Bronchial epithelial cell (primary cell): ENCODE results near the gene TMEFF2. TPM values are rescaled to one million over a fixed set of nuclear protein-coding genes. Genes with fewer than 3 reads are reported as not detected.

Experiments used
- DNase-seq: peaks from one replicate; pipeline ENCODE4 v3.0.0-alpha.2; 2010; ENCODE audit warnings: low read depth
- FAIRE-seq: peaks from 2 replicates; lab custom pipeline; 2011; peaks lifted over from hg19 to GRCh38; lab: Jason Lieb, UNC
- H3K27me3 ChIP-seq: 2 replicates; pipeline ENCODE4 v1.5.1; 2011; ENCODE audit warnings: low read length; ENCODE audit not compliant: control insufficient read depth, insufficient read depth
- H3K36me3 ChIP-seq: 2 replicates; pipeline ENCODE4 v1.5.1; 2011; ENCODE audit warnings: low read length; ENCODE audit not compliant: control insufficient read depth, insufficient read depth
- H3K4me3 ChIP-seq: 2 replicates; pipeline ENCODE4 v1.5.1; 2011; ENCODE audit warnings: mild to moderate bottlenecking, low read depth, low read length, control low read depth
- total RNA-seq: library from RNA; depleted of rRNA; stranded (reverse); fragments of >200 nt; gene quantifications from 2 replicates; pipeline ENCODE4 v1.2.1, GENCODE V29; 2014
- TF ChIP-seq, protein P1 (sequence below): IDR thresholded peaks from 2 replicates; pipeline ENCODE4 v1.5.1; 2011; ENCODE audit warnings: mild to moderate bottlenecking, moderate library complexity, low read length, control low read depth, inconsistent platforms; ENCODE audit not compliant: insufficient read depth, severe bottlenecking

The TMEFF2 gene
- total RNA-seq, 1 donor from 2014 or later, result not detected

DNA sequence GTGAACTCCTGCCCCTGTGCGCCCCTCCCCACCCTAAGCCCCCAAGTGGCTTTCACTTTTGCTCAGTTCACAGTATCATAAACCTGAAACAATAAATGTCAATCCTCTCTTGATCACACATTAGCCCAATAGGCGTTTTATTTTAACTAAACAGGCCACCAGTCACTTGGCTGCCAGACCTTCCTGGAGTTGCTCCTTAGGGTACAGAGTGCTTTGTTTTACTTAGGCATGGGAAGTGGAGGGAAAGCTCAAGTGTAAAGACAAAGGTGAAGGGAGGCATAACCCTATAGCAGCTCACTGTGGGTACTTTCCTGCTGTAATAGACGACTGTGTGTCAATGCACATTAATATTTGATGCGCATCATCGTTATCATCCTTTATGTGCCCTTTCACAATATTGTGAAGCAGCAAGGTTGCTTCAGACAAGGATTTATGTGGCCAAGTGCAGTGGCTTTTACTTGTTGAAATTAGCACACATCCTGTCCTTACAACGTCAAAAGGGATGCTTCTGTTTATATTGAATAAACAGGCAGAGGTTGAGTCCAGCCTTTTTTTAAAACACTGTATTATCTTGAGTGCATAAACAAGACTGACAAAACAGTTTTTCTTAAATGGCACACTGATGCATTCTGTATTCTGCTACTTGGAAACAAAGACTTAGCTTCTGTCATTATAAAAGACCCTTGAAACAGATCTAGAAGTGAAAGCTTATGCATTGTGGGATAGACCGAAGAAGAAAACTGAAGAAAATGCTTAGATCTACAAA lies 168.5 kb downstream of the TMEFF2 start:
- Histone ChIP-seq H3K36me3 (no peaks in the 10 kb centered on the region), H3K4me3 (no peak overlapping the region), H3K27me3 (no peaks in the 10 kb centered on the region)
- TF ChIP-seq, protein P1, sequence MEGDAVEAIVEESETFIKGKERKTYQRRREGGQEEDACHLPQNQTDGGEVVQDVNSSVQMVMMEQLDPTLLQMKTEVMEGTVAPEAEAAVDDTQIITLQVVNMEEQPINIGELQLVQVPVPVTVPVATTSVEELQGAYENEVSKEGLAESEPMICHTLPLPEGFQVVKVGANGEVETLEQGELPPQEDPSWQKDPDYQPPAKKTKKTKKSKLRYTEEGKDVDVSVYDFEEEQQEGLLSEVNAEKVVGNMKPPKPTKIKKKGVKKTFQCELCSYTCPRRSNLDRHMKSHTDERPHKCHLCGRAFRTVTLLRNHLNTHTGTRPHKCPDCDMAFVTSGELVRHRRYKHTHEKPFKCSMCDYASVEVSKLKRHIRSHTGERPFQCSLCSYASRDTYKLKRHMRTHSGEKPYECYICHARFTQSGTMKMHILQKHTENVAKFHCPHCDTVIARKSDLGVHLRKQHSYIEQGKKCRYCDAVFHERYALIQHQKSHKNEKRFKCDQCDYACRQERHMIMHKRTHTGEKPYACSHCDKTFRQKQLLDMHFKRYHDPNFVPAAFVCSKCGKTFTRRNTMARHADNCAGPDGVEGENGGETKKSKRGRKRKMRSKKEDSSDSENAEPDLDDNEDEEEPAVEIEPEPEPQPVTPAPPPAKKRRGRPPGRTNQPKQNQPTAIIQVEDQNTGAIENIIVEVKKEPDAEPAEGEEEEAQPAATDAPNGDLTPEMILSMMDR, result no peak
- no peak for FAIRE-seq
- DNase-seq, result no peak

DNA sequence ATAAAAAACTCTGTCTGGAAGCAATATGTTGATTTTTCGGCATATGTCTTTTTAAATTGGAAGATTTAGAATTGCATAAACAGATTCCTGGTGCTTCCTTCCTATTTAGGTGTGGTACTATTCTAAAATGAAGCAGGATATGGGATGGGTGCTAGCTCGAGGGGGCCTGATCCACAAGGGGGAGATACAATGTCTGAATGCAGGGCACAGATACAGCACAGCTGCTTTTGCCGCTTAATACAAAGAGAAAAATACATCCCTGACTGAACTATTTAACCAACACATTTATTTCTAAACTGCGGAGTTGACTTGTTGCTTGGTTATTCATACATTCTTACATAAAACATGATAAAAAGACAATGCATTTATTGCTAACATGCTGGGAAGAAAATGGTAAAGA lies 169.1 kb downstream of the TMEFF2 start:
- FAIRE-seq, result no peak
- no peaks in the 10 kb centered on the region for H3K36me3 ChIP-seq
- TF ChIP-seq, protein P1, result no peak
- no peak overlapping the region for H3K4me3 ChIP-seq
- no peak for DNase-seq
- H3K27me3 ChIP-seq, result no peaks in the 10 kb centered on the region

DNA sequence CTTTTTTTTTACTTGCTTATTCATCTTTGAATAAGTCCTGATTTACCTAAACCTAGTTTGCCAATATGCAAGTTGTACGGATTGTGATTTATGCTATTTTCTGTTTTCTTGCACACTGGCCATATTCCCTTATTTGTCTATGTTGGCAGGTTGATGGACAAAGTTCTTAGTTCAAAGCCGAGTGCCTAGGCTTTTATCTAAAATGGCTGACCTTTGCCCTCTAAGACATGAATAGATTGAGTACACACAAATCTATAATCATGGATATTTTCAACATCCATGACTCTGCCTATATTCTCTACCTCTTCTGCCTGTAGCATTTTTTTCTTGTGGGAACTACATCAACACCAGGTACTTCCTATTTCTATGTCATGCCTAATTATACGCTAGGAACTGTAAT lies 171.7 kb downstream of the TMEFF2 start:
- no peaks in the 10 kb centered on the region for H3K36me3 ChIP-seq
- FAIRE-seq, result no peak
- TF ChIP-seq, protein P1, result no peak
- H3K27me3 ChIP-seq, result no peaks in the 10 kb centered on the region
- no peak overlapping the region for H3K4me3 ChIP-seq
- DNase-seq, result no peak

DNA sequence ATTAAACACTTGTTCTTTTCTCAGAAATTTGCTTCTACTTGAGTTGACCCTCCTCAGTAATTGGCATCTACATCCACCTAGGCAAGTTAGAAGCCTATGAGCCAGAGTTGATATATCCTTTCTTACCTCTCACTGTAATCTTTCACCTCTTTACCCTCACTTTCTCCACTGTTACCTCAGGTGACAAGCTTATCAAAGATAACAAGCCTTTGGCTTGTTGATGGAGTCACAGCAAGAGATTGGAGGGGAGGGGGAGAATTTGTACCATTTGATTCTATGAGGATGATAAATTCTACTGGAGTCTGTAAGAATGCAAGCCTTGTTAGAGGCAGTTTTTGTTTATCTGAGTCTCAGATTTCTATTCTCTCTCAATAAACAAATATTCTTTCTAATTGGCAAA lies 176.9 kb downstream of the TMEFF2 start:
- Histone ChIP-seq H3K36me3 (no peaks in the 10 kb centered on the region), H3K27me3 (no peaks in the 10 kb centered on the region), H3K4me3 (no peak overlapping the region)
- FAIRE-seq (no peak), DNase-seq (no peak)
- TF ChIP-seq, protein P1, result no peak

DNA sequence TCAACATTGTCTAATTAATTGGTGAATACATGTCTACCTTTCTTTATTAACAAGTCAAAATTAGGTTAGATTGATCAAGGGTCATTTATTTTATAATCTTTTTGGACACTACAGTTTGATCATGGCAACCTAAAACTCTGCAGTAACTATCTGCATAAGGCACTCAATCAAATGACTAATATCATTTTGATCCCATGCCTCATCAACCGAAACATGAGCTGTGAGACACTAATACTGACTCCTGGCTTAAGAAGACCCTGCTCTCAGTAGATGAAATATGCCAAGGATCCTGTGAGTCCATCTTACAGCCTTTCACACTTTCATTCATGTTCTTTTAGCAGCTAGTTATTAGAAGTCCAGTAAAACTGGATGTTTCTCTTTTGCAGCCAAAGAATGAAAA lies 178.5 kb downstream of the TMEFF2 start:
- FAIRE-seq (no peak), DNase-seq (peak; percentile 72)
- Histone ChIP-seq H3K4me3 (no peak overlapping the region), H3K36me3 (no peaks in the 10 kb centered on the region), H3K27me3 (no peaks in the 10 kb centered on the region)
- TF ChIP-seq, protein P1, result no peak

DNA sequence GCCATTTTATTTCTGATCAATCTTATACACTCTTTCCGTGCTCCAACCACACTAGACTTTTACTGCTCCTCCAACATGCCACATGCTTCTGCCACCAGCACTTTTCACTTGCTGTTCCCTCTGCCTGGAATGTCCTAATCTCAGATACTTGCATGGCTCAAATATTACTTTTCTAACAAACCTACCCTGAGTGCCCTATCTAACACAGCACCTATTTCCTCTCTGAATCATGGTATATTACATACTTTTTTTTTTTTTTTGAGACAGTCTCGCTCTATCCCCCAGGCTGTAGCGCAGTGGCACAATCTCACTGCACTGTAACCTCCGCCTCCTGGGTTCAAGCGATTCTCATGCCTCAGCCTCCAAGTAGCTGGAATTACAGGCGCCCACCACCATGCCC lies 181.5 kb downstream of the TMEFF2 start:
- Histone ChIP-seq H3K4me3 (no peak overlapping the region), H3K27me3 (no peaks in the 10 kb centered on the region), H3K36me3 (no peaks in the 10 kb centered on the region)
- TF ChIP-seq, protein P1, result no peak
- DNase-seq (no peak), FAIRE-seq (no peak)
